K562 treated with DMSO at 1 percent for 24 hours (cell line): ENCODE results near the gene FHOD1. TPM values are rescaled to one million over a fixed set of nuclear protein-coding genes. Genes with fewer than 3 reads are reported as not detected.

Source experiments
- total RNA-seq: library from RNA; unstranded; fragments of 300-600 nt; gene quantifications from 2 replicates; pipeline ENCODE4 v1.2.3, GENCODE V29; 2022; ENCODE audit warnings: low read depth; ENCODE audit not compliant: insufficient read depth

Gene FHOD1
- total RNA-seq, result 49.4 and 55.6 TPM in 2 replicates

DNA sequence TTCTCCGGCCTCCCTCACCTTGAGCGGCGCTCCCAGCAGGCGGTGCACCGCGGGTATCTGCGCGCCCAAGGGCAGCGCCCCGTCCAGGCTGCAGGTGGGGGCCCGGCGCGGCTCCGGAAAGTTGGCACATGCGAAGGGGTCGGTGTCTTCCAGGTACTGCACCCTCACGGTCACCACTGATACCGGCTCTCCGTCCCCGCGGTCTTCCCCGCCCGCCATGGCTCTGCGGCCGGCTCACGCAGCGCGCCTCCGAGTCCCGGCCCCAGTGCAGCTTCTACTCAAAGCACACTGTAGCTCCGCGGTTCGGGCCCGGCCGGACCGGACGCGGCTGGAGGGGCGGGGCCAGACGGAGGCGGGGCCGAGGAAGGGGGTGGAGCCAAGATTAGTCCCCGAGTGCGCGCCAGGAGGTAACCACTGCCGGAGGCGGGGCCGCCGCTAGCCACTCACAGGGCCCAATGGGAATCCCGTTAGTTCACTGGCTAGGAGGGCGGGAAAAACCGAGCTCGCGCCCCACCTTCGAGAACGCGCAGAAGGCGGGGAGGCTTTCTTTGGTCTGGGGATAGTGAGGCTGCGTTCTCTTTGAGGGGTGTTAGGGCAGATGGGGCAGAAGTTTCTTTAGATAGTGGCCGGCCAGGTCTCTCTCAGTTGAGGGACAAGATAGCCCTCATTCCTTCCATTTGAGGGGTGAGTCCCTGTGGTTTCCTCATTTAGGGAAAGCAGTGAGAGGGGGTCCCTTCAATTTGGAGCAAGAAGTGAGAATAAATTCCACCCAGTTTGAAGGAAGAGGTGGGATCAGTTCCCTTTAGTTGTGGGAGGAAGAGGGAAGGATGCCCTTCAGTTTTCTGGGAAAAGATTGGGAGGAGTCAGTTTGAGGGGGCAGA is at the start of gene FHOD1:
FHOD1 (minus strand) TSS at position 290 of the 881 bp plus-strand sequence; CDS start at position 219, 71 bp downstream.

DNA sequence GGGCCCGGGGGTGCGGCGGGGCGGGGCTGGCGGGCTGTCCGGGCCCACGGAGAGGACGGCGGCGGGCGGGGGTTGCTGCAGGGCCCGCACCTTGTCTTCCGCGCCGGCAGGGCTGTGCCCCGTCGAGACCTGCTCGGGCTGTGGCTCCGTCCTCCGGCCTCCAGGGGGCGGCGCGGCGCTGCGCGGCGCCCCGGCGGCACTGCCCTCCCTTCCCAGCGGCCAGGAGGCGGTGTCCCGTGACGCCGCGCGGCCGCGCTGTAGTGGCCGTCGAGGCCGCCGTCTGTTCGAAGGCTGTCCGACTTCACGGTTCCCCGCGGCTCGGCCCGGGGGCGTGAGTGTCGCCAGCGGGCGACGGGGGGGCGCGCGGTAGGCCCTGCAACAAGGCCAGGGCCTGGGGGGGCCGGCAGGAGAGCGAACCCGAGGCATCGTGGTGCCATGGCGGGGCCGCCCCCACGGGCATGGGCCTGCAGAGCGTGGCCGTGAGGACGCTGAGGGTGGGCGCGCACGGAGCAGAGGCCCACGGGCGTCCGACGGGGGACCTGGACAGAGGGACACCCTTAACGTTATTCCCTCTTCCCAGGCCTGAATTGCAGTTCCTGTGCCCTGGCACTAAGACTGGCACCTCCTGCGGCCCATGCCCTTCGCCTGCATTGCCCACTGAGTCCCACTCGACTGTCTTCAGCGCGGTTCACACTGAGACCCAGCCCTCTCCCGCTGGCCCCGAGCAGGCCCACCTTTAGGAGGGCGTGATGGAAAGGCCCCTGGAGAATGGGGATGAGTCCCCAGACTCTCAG is 32.2 kb upstream of the FHOD1 start, which contains the start of gene PLEKHG4:
PLEKHG4 (plus strand) TSS at position 237 of the 794 bp plus-strand sequence; CDS start at position 750, 513 bp downstream.

GRCh38 chr16:67248401-67249177 is 1.3 kb upstream of the FHOD1 start, which contains the start of gene SLC9A5:
Gene SLC9A5, plus strand, starts transcription at chr16:67248979. Its CDS starts 36 bp downstream, at chr16:67249015.

GRCh38 chr16:67226804-67227566 is 20.3 kb downstream of the FHOD1 start, which contains the start of gene TMEM208:
Gene TMEM208, plus strand, starts transcription at chr16:67227130. Its CDS starts 89 bp downstream, at chr16:67227219.

GRCh38 chr16:67199011-67199807 is 48.1 kb downstream of the FHOD1 start, which contains the start of gene ELMO3:
Gene ELMO3, plus strand, starts transcription at chr16:67199131. Its CDS starts 196 bp downstream, at chr16:67199327.

DNA sequence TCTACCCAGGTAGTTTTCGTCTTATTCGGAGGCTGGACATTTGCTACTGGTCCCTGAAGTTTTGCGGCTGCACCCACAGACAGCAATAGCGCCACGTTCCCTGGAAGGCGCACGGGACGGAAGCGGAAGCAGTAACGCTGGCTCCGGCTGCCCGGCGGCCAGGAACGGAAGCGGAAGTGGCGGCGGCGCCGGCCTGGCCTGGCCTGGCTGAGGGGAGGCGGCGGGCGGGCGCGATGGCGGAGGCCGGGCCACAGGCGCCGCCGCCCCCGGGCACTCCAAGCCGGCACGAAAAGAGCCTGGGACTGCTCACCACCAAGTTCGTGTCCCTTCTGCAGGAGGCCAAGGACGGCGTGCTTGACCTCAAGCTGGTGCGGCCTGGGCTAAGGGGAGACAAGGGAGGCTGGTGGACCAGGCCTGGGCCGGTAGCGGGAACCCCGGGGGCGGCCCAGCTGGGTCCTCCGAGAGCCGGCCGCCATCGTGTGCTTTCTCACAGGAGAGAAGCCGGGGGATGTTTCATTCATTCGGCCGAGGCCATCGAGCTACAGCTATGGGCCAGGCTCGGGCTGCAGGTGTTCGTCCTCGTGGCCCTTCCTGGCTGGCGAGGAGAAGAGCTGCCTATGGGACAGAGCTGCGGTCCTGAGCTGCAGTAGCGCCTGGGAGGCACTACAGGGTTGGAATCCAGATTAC is 55.1 kb downstream of the FHOD1 start, which contains the start of gene E2F4:
E2F4 (plus strand) TSS at position 161 of the 687 bp plus-strand sequence; CDS start at position 234, 73 bp downstream.

GRCh38 chr16:67190041-67190440 is 57.2 kb downstream of the FHOD1 start, which contains the start of gene EXOC3L1:
Gene EXOC3L1, minus strand, starts transcription at chr16:67190136. Its CDS starts 460 bp downstream, at chr16:67189676.

DNA sequence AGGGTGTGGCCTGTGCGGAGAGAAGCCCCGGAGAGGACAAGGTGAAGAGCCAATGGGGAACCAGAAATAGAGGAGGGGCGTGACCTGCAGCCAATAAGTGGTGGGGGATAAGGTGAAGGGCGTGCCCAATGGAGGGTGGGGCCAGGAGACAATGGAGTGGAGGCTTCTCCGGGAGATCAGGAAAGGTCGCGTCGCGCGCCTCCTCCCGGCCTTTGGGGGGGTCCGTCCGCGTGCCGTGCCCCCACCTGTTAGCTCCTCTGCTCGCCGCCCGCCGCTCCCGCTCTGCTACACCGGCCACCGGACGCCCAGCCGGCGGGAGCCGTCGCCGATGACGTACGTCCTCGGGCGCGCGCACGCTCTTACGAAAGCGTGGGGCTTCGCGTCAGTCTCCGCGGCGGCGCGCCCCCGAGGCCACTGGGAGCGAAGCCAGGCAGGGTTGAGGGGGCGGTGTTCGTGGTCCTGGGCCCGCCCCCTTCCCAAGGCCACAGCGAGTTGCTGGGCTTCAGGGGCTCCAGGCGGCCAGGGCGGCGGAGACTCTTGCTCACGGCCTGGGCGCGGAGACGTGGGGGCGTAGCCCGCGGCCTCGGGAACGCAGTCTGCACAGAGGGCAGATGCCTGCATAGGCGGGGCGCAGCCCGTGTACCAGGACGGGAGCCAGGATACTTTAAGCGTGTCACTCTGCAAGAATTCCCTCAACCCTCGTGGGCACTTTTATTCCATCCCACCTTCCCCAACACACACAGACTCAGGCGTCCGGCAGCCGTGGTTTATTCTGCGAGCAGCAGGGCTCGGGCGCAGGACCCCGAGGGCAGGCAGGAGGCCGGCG is 63.4 kb downstream of the FHOD1 start, which contains the start of gene MATCAP1:
MATCAP1 (minus strand) TSS at position 337 of the 826 bp plus-strand sequence. CDS start 3,353 bp downstream, outside the sequence.

Other genes with a start within 250 kb of the FHOD1 start
- 74.8 and 77.4 TPM in 2 replicates for gene CBFB, start 218.3 kb downstream of the FHOD1 start, total RNA-seq
- gene PHAF1, start 137.5 kb downstream of the FHOD1 start, total RNA-seq, result 9.1 and 12.1 TPM in 2 replicates
- 8.1 and 8.9 TPM in 2 replicates for gene B3GNT9, start 96.5 kb downstream of the FHOD1 start, total RNA-seq
- 65.4 and 73.5 TPM in 2 replicates for gene TRADD, start 87.6 kb downstream of the FHOD1 start, total RNA-seq
- 20.0 and 26.4 TPM in 2 replicates for gene FBXL8, start 87.5 kb downstream of the FHOD1 start, total RNA-seq
- gene HSF4, start 82.7 kb downstream of the FHOD1 start, total RNA-seq, result 16.5 and 21.1 TPM in 2 replicates
- 23.2 and 28.7 TPM in 2 replicates for gene NOL3, start 76.9 kb downstream of the FHOD1 start, total RNA-seq
- 27.3 and 27.5 TPM in 2 replicates for gene MATCAP1, start 63.5 kb downstream of the FHOD1 start, total RNA-seq
- 0.37 TPM in 1 of 2 replicates, not detected in the other for gene EXOC3L1, start 57.3 kb downstream of the FHOD1 start, total RNA-seq
- 92.4 and 95.4 TPM in 2 replicates for gene E2F4, start 55.3 kb downstream of the FHOD1 start, total RNA-seq
- 3.3 and 4.0 TPM in 2 replicates for gene ELMO3, start 48.4 kb downstream of the FHOD1 start, total RNA-seq
- gene TMEM208, start 20.4 kb downstream of the FHOD1 start, total RNA-seq, result 64.1 and 69.2 TPM in 2 replicates
- gene SLC9A5, start 1.5 kb upstream of the FHOD1 start, total RNA-seq, result 2.0 and 2.4 TPM in 2 replicates
- gene PLEKHG4, start 32.1 kb upstream of the FHOD1 start, total RNA-seq, result 22.7 and 31.6 TPM in 2 replicates
- gene KCTD19, start 79.3 kb upstream of the FHOD1 start, total RNA-seq, result 0.22 and 2.7 TPM in 2 replicates
- 0.15 TPM in 1 of 2 replicates, not detected in the other for gene LRRC36, start 79.3 kb upstream of the FHOD1 start, total RNA-seq
- 0.61 TPM in 1 of 2 replicates, not detected in the other for gene TPPP3, start 146.0 kb upstream of the FHOD1 start, total RNA-seq
- 0.24 and 0.64 TPM in 2 replicates for gene ZDHHC1, start 169.0 kb upstream of the FHOD1 start, total RNA-seq
- 0.28 TPM in 1 of 2 replicates, not detected in the other for gene HSD11B2, start 183.6 kb upstream of the FHOD1 start, total RNA-seq
- gene ATP6V0D1, start 233.7 kb upstream of the FHOD1 start, total RNA-seq, result 204 and 205 TPM in 2 replicates
- not detected in 2 replicates for gene AGRP, start 236.1 kb upstream of the FHOD1 start, total RNA-seq